HCEC 1CT (cell line): Measurements from ENCODE around the gene VAV3.

Source experiments
- DNase-seq: peaks from one replicate; pipeline ENCODE4 v3.0.0-alpha.2; 2017

Gene VAV3

GRCh38 chr1:107525145-107525544 is 439.8 kb downstream of the VAV3 start:
- DNase-seq = no peak

DNA sequence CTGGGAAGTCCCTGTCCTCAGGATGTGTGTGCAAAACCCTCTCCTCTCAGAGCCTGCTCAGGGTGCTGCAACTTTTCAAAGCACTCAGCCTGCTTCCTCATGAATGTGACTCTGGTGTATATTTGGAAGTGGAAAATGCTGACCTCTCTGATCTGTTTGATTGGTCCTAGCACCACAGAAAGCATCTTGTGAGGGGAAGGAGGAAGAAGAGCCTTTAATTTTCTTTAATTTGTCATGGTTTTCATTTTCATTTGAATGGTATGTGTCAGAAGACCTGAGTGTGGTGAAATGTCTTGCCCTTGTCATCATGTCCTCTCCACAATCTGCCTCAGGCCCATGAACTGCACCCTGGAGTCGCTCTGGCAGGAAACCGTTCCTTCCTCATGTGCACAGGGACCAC is 440.7 kb downstream of the VAV3 start:
- DNase-seq = no peak

DNA sequence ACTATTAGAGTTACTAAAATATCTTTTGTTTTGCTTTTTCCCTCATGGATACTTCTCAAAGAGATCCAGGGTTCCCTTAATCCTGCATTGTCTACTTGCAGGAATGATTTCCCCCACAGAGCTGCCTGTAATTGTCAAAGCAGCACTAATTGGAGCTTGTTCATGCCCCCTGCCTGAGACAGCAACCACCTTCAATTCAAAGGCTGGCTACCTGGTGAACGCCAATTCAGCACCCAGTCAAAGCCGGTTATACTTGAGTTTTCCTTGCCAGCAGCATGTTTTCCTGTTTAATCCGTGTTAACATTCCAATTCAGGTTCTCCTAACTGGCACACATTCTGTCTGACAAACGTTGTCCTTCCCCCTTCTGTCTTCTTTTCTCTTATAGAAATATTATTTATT is 441.2 kb downstream of the VAV3 start:
- DNase-seq = no peak

DNA sequence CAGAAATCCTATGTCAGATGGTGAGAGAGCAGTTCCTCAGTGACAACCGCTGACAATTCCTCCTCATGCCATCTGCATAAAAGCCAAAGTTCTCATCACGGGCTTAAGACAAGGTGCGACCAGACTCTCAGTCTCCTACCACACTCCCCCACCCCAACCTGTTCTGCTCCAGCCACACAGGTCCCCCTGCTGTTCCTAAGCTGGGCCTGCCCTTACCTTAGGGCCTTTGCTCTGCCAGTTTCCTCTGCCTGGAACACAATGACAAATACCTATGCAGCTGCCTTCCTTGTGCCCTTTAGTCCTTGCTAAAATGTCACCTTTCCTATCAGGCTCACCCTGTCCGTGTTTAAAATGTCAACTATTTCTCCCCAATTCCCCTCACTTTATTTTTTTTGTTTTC is 441.9 kb downstream of the VAV3 start:
- no peak for DNase-seq
